IMR-90 (cell line): ENCODE results near the gene ST6GALNAC3. TPM values are rescaled to one million over a fixed set of nuclear protein-coding genes. Genes with fewer than 3 reads are reported as not detected.

Experiments
- ATAC-seq: fragments of 200-7000 bp; cut with Tn5 transposase; 2 replicates; pipeline ENCODE4 v1.9.1; 2020; ENCODE audit warnings: low read depth, mild to moderate bottlenecking, moderate library complexity
- BruUV-seq: library from RNA; stranded (reverse); fragments of 400-500 nt; replicated peaks from 2 replicates; lab custom pipeline; 2021; lab: Mats Ljungman, UMichigan
- CTCF ChIA-PET: fragments of 300-600 bp; formaldehyde crosslinking; extraction: SDS; loops from one replicate; lab custom pipeline; 2021; ENCODE audit warnings: antibody characterized with exemption; lab: Yijun Ruan, JAX
- POLR2A ChIA-PET: fragments of 300-600 bp; sonication (Branson Sonifier 250); formaldehyde crosslinking; loops from one replicate; lab custom pipeline; 2022; ENCODE audit warnings: antibody characterized with exemption; ENCODE audit not compliant: unreplicated experiment; lab: Charles Lee
- DNase-seq: peaks from one replicate; pipeline ENCODE4 v3.0.0; 2013
- H2AFZ ChIP-seq: replicated peaks from 2 replicates; pipeline ENCODE3; 2013; ENCODE audit warnings: low read length, mild to moderate bottlenecking; ENCODE audit not compliant: poor library complexity
- H2AK5ac ChIP-seq: 2 replicates; pipeline ENCODE4 v1.6.1; 2013; ENCODE audit warnings: low read depth, low read length, inconsistent platforms
- H2AK9ac ChIP-seq: replicated peaks from 2 replicates; pipeline ENCODE3; 2013; ENCODE audit warnings: mild to moderate bottlenecking, low read depth, low read length, moderate library complexity; ENCODE audit not compliant: poor library complexity
- H2BK120ac ChIP-seq: 2 replicates; pipeline ENCODE4 v1.6.1; 2013; ENCODE audit warnings: low read depth, low read length, inconsistent platforms
- H2BK15ac ChIP-seq: 3 replicates; pipeline ENCODE4 v1.6.1; 2013; ENCODE audit warnings: low read depth, low read length, inconsistent platforms
- H2BK20ac ChIP-seq: 2 replicates; pipeline ENCODE4 v1.6.1; 2013; ENCODE audit warnings: low read depth, mild to moderate bottlenecking, inconsistent platforms, low read length, moderate library complexity
- H2BK5ac ChIP-seq: 2 replicates; pipeline ENCODE4 v1.6.1; 2013; ENCODE audit warnings: mild to moderate bottlenecking, low read depth, low read length, inconsistent platforms; ENCODE audit not compliant: poor library complexity, severe bottlenecking
- H3K14ac ChIP-seq: replicated peaks from 2 replicates; pipeline ENCODE4 v1.6.1; 2013; ENCODE audit warnings: low read depth, low read length, inconsistent platforms
- H3K18ac ChIP-seq: 2 replicates; pipeline ENCODE4 v1.6.1; 2013; ENCODE audit warnings: low read depth, low read length, control low read depth
- H3K23ac ChIP-seq: 2 replicates; pipeline ENCODE4 v1.6.1; 2013; ENCODE audit warnings: low read depth, low read length, inconsistent platforms
- H3K27ac ChIP-seq: 2 replicates; pipeline ENCODE4 v1.5.1; 2013; ENCODE audit warnings: mild to moderate bottlenecking, control low read depth, low read length; ENCODE audit not compliant: insufficient read depth
- H3K27me3 ChIP-seq: 2 replicates; pipeline ENCODE4 v1.6.1; 2013; ENCODE audit warnings: low read length; ENCODE audit not compliant: control insufficient read depth, insufficient read depth
- H3K36me3 ChIP-seq: 2 replicates; pipeline ENCODE4 v1.6.1; 2013; ENCODE audit warnings: low read length, mixed read lengths; ENCODE audit not compliant: control insufficient read depth, insufficient read depth
- H3K4ac ChIP-seq: 2 replicates; pipeline ENCODE4 v1.6.1; 2013; ENCODE audit warnings: low read depth, low read length, inconsistent platforms
- H3K4me1 ChIP-seq: 2 replicates; pipeline ENCODE4 v1.6.1; 2013; ENCODE audit warnings: low read length, mixed read lengths; ENCODE audit not compliant: control insufficient read depth, insufficient read depth
- H3K4me2 ChIP-seq: 2 replicates; pipeline ENCODE4 v1.6.1; 2013; ENCODE audit warnings: low read depth, mild to moderate bottlenecking, control low read depth, low read length, moderate library complexity
- H3K4me3 ChIP-seq: 2 replicates; pipeline ENCODE4 v1.5.1; 2013; ENCODE audit warnings: low read depth, mild to moderate bottlenecking, control low read depth, low read length, moderate library complexity; ENCODE audit not compliant: insufficient read depth
- H3K56ac ChIP-seq: 2 replicates; pipeline ENCODE4 v1.6.1; 2013; ENCODE audit warnings: low read length, inconsistent platforms; ENCODE audit not compliant: insufficient read depth; ENCODE audit errors: extremely low read depth
- H3K79me1 ChIP-seq, 2 experiments: 2 replicates each; pipeline ENCODE4 v1.6.1; 2013; ENCODE audit warnings: low read length in 2 of 2, inconsistent platforms in 1 of 2, low read depth in 1 of 2
- H3K9ac ChIP-seq: 2 replicates; pipeline ENCODE4 v1.6.1; 2013; ENCODE audit warnings: low read depth, low read length, control low read depth
- H3K9me1 ChIP-seq: 2 replicates; pipeline ENCODE4 v1.6.1; 2013; ENCODE audit warnings: low read length, inconsistent platforms; ENCODE audit not compliant: insufficient read depth
- H3K9me3 ChIP-seq: 2 replicates; pipeline ENCODE4 v1.6.1; 2013; ENCODE audit warnings: low read length; ENCODE audit not compliant: control insufficient read depth, insufficient read depth
- H4K20me1 ChIP-seq: 2 replicates; pipeline ENCODE4 v1.6.1; 2013; ENCODE audit warnings: low read length, inconsistent platforms; ENCODE audit not compliant: insufficient read depth
- H4K5ac ChIP-seq: 2 replicates; pipeline ENCODE4 v1.6.1; 2013; ENCODE audit warnings: mild to moderate bottlenecking, low read depth, low read length, control low read depth
- H4K8ac ChIP-seq, 2 experiments: 2 replicates each; pipeline ENCODE4 v1.6.1; 2013; ENCODE audit warnings: low read depth in 2 of 2, low read length in 2 of 2, control low read depth in 1 of 2, inconsistent platforms in 1 of 2
- H4K91ac ChIP-seq: 2 replicates; pipeline ENCODE4 v1.6.1; 2013; ENCODE audit warnings: low read depth, low read length, inconsistent platforms; ENCODE audit not compliant: insufficient read depth
- BHLHE40 ChIP-seq: fragments of 150-350 bp; IDR thresholded peaks from 2 replicates; pipeline ENCODE4 v1.6.1; 2016; ENCODE audit warnings: mild to moderate bottlenecking, low read depth, low read length
- CEBPB ChIP-seq: IDR thresholded peaks from 2 replicates; pipeline ENCODE4 v1.6.1; 2012; ENCODE audit warnings: low read depth, low read length, improper control_type of control experiment
- CHD1 ChIP-seq: IDR thresholded peaks from 2 replicates; pipeline ENCODE4 v1.6.1; 2012; ENCODE audit warnings: low read depth, low read length, improper control_type of control experiment
- FOS ChIP-seq: fragments of 150-350 bp; IDR thresholded peaks from 2 replicates; pipeline ENCODE4 v1.6.1; 2016; ENCODE audit warnings: low read depth, low read length
- MAFK ChIP-seq: IDR thresholded peaks from 2 replicates; pipeline ENCODE4 v1.6.1; 2012; ENCODE audit warnings: low read depth, low read length, improper control_type of control experiment
- MAZ ChIP-seq: IDR thresholded peaks from 2 replicates; pipeline ENCODE4 v1.6.1; 2012; ENCODE audit warnings: low read depth, mild to moderate bottlenecking, low read length, improper control_type of control experiment, moderate library complexity, borderline replicate concordance
- MXI1 ChIP-seq: IDR thresholded peaks from 2 replicates; pipeline ENCODE4 v1.6.1; 2012; ENCODE audit warnings: low read depth, mild to moderate bottlenecking, low read length, moderate library complexity, borderline replicate concordance
- NFE2L2 ChIP-seq: fragments of 150-350 bp; IDR thresholded peaks from 2 replicates; pipeline ENCODE4 v1.6.1; 2016; ENCODE audit warnings: low read depth, mild to moderate bottlenecking, low read length
- POLR2A ChIP-seq: IDR thresholded peaks from 2 replicates; pipeline ENCODE4 v1.6.1; 2012; ENCODE audit warnings: mild to moderate bottlenecking, low read depth, low read length
- RAD21 ChIP-seq: IDR thresholded peaks from 2 replicates; pipeline ENCODE4 v1.6.1; 2012; ENCODE audit warnings: low read length, improper control_type of control experiment
- RCOR1 ChIP-seq: IDR thresholded peaks from 2 replicates; pipeline ENCODE4 v1.6.1; 2012; ENCODE audit warnings: mild to moderate bottlenecking, low read length, improper control_type of control experiment; ENCODE audit not compliant: insufficient replicate concordance
- RFX5 ChIP-seq: IDR thresholded peaks from 2 replicates; pipeline ENCODE4 v1.8.0; 2012; ENCODE audit warnings: low read depth, mild to moderate bottlenecking, low read length, moderate library complexity
- SMC3 ChIP-seq: fragments of 150-350 bp; IDR thresholded peaks from 2 replicates; pipeline ENCODE4 v1.6.1; 2016; ENCODE audit warnings: low read depth, mild to moderate bottlenecking, antibody characterized with exemption, low read length, moderate library complexity
- WGBS, 2 experiments: methylation state at CpG; one replicate each; pipeline versions ENCODE4 v1.1.5 to v1.1.7; 2013; ENCODE audit warnings: missing lambda C conversion rate in 2 of 2; ENCODE audit not compliant: insufficient read length in 1 of 2; ENCODE audit errors: extremely low coverage in 2 of 2; 5-methylcytosine and 5-hydroxymethylcytosine counted together
- dilution Hi-C: fragments of 300-500 bp; cut with HindIII; formaldehyde crosslinking; loops from one replicate; pipeline ENCODE4 v1.14.3; 2018; ENCODE audit warnings: low sequenced_read_pairs; ENCODE audit not compliant: unreplicated experiment
- in situ Hi-C: fragments of 300-500 bp; cut with MboI; formaldehyde crosslinking; loops from 3 replicates; pipeline ENCODE4 v1.14.3; 2019; ENCODE audit warnings: low sequenced_read_pairs, inconsistent platforms, mixed read lengths
- intact Hi-C: fragments of 100-400 bp; cut with micrococcal nuclease; formaldehyde crosslinking; loops from 2 replicates; pipeline ENCODE4 v1.10.0; 2022
- polyA plus RNA-seq, 3 experiments: library from polyadenylated mRNA; depleted of rRNA; stranded (reverse); fragments of >200 nt; gene quantifications; 2 replicates each; pipeline ENCODE4 v1.2.3, GENCODE V29; 2012; ENCODE audit warnings: low replicate concordance in 1 of 3
- total RNA-seq: library from RNA; depleted of rRNA; stranded (reverse); fragments of >200 nt; gene quantifications from 2 replicates; pipeline ENCODE4 v1.2.3, GENCODE V29; 2012
- TF ChIP-seq, protein P1 (sequence below): fragments of 150-350 bp; IDR thresholded peaks from 2 replicates; pipeline ENCODE4 v1.6.1; 2017; ENCODE audit warnings: mild to moderate bottlenecking, antibody characterized with exemption, low read length, low read depth
- TF ChIP-seq, protein P2 (sequence below): fragments of 150-350 bp; IDR thresholded peaks from 2 replicates; pipeline ENCODE4 v1.6.1; 2016; ENCODE audit warnings: low read depth, mild to moderate bottlenecking, low read length, moderate library complexity, borderline replicate concordance
- TF ChIP-seq, protein P3 (sequence below): conservative IDR thresholded peaks from 2 replicates; pipeline ENCODE4 v1.5.1; 2012; ENCODE audit warnings: mild to moderate bottlenecking, low read depth, low read length, improper control_type of control experiment

The ST6GALNAC3 gene
- total and polyA plus RNA-seq, 2 of the 4 experiments (the other 2 are of a cell fraction), result 0.65 to 1.3 TPM

DNA sequence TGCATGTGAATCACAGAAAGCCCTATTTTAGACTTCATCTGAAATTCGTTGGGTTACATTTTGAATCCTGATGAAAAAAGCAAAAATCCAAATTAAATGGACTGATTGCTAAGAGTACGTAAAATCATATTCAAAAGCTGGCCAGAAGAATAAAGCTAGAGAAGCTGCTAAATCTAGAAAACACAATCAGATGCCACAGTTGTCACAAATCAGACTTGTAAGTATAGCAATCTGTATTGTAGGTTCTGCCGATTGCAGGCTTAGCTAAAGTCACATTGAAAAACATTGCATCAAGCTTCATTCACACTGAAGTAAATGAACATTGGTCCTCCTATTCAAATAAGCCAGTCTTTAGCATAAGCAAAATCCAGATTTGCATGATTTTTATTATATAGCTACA lies 557.6 kb downstream of the ST6GALNAC3 start:
- no peaks in the 10 kb centered on the region for H3K36me3 ChIP-seq
- POLR2A ChIA-PET, result no interaction called here
- in situ Hi-C loops, result no loop called here
- no peak overlapping the region for H4K91ac ChIP-seq
- TF ChIP-seq NFE2L2 (no peak), RCOR1 (no peak), MXI1 (no peak), POLR2A (no peak), CEBPB (no peak), CHD1 (no peak), RFX5 (no peak), RAD21 (no peak), SMC3 (no peak), MAFK (no peak), FOS (no peak), MAZ (no peak), BHLHE40 (no peak)
- TF ChIP-seq, protein P1, sequence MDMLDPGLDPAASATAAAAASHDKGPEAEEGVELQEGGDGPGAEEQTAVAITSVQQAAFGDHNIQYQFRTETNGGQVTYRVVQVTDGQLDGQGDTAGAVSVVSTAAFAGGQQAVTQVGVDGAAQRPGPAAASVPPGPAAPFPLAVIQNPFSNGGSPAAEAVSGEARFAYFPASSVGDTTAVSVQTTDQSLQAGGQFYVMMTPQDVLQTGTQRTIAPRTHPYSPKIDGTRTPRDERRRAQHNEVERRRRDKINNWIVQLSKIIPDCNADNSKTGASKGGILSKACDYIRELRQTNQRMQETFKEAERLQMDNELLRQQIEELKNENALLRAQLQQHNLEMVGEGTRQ, result no peak
- TF ChIP-seq, protein P2, sequence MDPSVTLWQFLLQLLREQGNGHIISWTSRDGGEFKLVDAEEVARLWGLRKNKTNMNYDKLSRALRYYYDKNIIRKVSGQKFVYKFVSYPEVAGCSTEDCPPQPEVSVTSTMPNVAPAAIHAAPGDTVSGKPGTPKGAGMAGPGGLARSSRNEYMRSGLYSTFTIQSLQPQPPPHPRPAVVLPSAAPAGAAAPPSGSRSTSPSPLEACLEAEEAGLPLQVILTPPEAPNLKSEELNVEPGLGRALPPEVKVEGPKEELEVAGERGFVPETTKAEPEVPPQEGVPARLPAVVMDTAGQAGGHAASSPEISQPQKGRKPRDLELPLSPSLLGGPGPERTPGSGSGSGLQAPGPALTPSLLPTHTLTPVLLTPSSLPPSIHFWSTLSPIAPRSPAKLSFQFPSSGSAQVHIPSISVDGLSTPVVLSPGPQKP, result no peak
- TF ChIP-seq, protein P3, sequence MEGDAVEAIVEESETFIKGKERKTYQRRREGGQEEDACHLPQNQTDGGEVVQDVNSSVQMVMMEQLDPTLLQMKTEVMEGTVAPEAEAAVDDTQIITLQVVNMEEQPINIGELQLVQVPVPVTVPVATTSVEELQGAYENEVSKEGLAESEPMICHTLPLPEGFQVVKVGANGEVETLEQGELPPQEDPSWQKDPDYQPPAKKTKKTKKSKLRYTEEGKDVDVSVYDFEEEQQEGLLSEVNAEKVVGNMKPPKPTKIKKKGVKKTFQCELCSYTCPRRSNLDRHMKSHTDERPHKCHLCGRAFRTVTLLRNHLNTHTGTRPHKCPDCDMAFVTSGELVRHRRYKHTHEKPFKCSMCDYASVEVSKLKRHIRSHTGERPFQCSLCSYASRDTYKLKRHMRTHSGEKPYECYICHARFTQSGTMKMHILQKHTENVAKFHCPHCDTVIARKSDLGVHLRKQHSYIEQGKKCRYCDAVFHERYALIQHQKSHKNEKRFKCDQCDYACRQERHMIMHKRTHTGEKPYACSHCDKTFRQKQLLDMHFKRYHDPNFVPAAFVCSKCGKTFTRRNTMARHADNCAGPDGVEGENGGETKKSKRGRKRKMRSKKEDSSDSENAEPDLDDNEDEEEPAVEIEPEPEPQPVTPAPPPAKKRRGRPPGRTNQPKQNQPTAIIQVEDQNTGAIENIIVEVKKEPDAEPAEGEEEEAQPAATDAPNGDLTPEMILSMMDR, result no peak
- H2AK5ac ChIP-seq, result no peak overlapping the region
- H3K23ac ChIP-seq, result no peak overlapping the region
- no peak overlapping the region for H4K8ac ChIP-seq
- no peaks in the 10 kb centered on the region for H4K20me1 ChIP-seq
- no peak overlapping the region for H2AK9ac ChIP-seq
- no peaks in the 10 kb centered on the region for H3K4me1 ChIP-seq
- H3K9me1 ChIP-seq, result no peaks in the 10 kb centered on the region
- H2BK20ac ChIP-seq, result no peak overlapping the region
- ATAC-seq (no peak), DNase-seq (no peak)
- H3K56ac ChIP-seq, result no peak overlapping the region
- H3K18ac ChIP-seq, result no peak overlapping the region
- H3K27ac ChIP-seq, result no peak overlapping the region
- BruUV-seq, result no TSS peak
- H3K14ac ChIP-seq, result no peak overlapping the region
- no peak overlapping the region for H3K4me2 ChIP-seq
- H3K9me3 ChIP-seq, result no peaks in the 10 kb centered on the region
- no peak overlapping the region for H2BK15ac ChIP-seq
- CTCF ChIA-PET, result no interaction called here
- 80% methylated on average over 1 of the region's 3 CpGs; no CpG with 5 or more reads in 1 of the 2 experiments for WGBS, 2 experiments
- no peak overlapping the region for H2BK5ac ChIP-seq
- no peak overlapping the region for H4K5ac ChIP-seq
- dilution Hi-C loops, result no loop called here
- H2BK120ac ChIP-seq, result no peak overlapping the region
- no peak overlapping the region for H3K9ac ChIP-seq
- H3K4me3 ChIP-seq, result no peak overlapping the region
- intact Hi-C loops, result no loop called here
- no peak overlapping the region for H3K4ac ChIP-seq
- no peaks in the 10 kb centered on the region for H3K79me1 ChIP-seq
- no peaks in the 10 kb centered on the region for H3K27me3 ChIP-seq
- H2AFZ ChIP-seq, result no peak overlapping the region
